Fibroblast of skin of left quadriceps (primary cell): Measurements from ENCODE around the gene NBEAL1.
"Not testable (repeated sequence)": the region's sequence is repeated elsewhere in the genome, so short reads cannot be mapped to it uniquely, and the experiment has no call there.

ENCODE experiments used
- DNase-seq, 2 experiments: peaks; one replicate each; pipeline ENCODE4 v3.0.0-alpha.2; 2013; ENCODE audit warnings: low read depth in 2 of 2

The NBEAL1 gene

GRCh38 chr2:203112342-203112741, 97.7 kb downstream of the NBEAL1 start:
- DNase-seq: no peak

DNA sequence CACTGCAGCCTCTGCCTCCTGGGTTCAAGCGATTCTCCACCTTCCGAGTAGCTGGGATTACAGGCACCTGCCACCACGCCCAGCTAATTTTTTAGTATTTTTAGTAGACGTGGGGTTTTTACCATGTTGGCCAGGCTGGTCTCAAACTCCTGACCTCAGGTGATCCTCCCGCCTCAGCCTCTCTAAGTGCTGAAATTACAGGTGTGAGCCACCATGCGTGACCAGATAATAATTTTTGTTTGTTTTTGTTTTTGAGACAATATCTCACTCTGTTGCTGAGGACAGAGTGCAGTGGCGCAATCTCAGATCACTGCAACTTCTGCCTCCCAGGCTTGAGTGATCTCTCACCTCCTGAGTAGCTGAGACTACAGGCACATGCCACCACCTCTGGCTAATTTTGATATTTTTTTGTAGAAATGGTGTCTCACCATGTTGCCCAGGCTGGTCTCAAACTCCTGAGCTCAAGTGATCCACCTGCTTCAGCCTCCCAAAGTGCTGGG, 100.6 kb downstream of the NBEAL1 start:
- not testable (repeated sequence) for DNase-seq

GRCh38 chr2:203122317-203122986, 107.8 kb downstream of the NBEAL1 start:
- DNase-seq: no peak

- DNase-seq: peak; percentile 30 to 37
These were observed 112.3 kb downstream of the NBEAL1 start for GRCh38 chr2:203126996-203127395.

DNA sequence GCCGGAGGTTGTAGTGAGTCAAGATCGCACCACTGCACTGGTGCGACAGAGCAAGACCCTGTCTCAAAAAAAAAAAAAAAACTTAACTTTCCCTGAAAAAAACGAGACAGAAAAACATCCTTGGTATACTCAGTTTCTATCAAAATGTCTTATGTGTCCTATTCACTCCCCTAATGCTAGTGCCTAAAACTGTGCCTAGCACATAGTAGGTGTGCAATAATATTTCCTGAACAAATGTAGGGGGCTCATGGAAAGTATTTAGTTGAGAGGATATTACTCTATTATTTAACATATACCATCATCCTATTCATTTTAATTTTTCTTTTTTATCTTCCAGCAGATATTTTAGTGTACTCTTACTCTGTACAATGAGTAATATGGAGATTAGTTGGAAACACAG, 120.4 kb downstream of the NBEAL1 start:
- no peak for DNase-seq

DNA sequence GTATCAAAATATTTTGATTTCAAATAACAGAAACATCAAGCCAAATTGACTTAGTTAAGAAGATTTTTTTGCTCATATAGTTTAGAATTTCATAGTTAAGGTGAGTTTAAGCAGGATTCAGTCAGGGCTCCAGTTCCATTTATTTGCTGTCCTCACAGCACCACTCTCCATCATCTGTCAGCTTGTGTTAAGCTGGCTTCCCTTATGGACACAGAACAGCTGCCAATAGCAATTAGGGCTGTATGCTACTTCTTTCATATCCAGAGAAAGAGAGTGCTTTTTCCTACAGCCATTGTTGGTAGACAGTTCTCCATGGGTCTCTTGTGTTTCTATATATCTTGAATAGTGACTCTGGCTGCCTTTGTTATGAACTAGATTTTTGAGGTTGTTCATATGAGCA, 128.7 kb downstream of the NBEAL1 start:
- no peak for DNase-seq

- no peak for DNase-seq
These were observed 134.5 kb downstream of the NBEAL1 start for GRCh38 chr2:203149194-203149593.

DNA sequence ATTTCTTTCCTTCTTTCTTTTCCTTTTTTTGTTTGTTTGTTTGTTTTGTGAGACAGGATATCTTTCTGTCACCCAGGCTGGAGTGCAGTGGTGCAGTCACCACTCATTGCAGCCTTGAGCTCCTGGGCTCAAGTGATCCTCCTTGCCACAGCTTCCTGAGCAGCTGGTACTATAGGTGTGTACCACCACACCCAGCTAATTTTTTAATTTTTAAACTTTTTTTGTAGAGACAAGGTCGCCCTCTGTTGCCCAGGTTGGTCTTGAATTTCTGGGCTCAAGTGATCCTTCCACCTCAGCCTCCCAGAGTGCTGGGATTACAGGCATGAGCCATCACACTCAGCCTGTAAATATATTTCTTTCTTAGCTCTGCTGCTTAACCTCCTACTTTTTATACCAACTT, 140.7 kb downstream of the NBEAL1 start:
- no peak for DNase-seq

GRCh38 chr2:203162722-203163121, 148.0 kb downstream of the NBEAL1 start:
- DNase-seq: not testable (repeated sequence)

- DNase-seq: no peak
These were observed 149.7 kb downstream of the NBEAL1 start for GRCh38 chr2:203164311-203164935.

- no peak for DNase-seq
These were observed 153.1 kb downstream of the NBEAL1 start for GRCh38 chr2:203167751-203168150.

- no peak for DNase-seq
These were observed 155.8 kb downstream of the NBEAL1 start for GRCh38 chr2:203170502-203170901.

DNA sequence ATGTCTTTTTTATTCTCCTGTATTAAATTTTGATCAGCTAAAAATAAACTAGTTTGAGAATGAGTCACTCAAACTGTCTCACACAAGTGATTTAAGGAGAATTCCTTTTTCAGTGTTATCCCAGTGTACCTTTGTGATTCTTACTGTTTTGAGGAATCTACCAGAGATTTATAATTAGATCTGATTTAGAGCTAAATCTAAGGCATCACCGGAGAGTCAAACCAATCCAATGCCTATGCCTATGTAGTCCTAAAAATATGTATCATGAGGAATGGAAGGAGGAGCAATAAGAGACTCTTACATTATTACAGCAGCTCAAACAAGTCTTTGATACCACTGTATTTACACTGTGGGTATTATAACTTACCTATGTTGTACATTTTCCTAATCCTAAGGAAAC, 160.7 kb downstream of the NBEAL1 start:
- DNase-seq: no peak

DNA sequence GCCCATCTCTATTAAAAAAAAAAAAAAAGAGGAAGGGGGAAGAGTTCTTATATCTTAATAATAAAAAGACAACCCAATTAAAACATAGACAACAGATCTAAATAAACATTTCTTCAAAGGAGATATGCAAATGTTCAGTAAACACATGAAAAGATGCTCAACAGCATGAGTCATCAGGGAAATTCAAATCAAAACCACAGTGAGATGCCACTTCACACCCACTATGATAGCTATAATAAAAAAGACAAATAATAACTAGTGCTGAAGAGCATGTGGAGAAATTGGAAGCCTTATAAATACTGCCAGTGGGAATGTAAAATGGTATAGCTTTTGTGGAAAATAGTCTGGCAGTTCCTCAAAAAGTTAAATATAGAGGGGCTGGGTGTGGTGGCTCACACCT, 162.7 kb downstream of the NBEAL1 start:
- DNase-seq: no peak

DNA sequence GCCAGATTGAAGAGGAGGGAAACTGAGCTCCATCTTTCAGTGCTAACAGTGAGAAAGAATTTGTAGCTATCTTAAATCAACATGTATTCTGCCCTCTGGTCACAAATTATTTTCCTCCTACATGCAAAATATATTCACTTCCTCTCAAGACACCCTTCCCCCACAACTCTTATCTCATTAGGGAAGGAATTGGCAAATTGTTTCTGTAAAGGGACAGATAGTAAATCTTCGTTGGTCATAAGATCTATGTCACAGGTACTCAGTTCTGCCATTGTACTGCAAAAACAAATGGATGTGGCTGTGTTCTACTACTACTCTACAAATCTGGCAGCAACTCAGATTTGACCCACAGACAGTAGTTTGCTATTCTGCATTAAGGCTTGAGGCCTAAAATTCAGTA, 171.2 kb downstream of the NBEAL1 start:
- no peak for DNase-seq

DNA sequence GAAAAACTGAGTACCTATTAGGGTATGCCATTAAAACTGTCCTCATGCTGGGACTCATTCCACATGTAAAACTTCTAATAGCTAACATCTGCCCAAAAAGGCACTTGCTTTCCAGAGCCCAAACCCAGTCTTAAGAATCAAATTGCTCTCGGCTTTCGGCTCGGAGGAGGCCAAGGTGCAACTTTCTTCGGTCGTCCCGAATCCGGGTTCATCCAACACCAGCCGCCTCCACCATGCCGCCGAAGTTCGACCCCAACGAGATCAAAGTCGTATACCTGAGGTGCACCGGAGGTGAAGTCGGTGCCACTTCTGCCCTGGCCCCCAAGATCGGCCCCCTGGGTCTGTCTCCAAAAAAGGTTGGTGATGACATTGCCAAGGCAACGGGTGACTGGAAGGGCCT, 175.9 kb downstream of the NBEAL1 start:
- DNase-seq: not testable (repeated sequence)

- DNase-seq: not testable (repeated sequence)
These were observed 176.4 kb downstream of the NBEAL1 start for GRCh38 chr2:203191026-203191425.

DNA sequence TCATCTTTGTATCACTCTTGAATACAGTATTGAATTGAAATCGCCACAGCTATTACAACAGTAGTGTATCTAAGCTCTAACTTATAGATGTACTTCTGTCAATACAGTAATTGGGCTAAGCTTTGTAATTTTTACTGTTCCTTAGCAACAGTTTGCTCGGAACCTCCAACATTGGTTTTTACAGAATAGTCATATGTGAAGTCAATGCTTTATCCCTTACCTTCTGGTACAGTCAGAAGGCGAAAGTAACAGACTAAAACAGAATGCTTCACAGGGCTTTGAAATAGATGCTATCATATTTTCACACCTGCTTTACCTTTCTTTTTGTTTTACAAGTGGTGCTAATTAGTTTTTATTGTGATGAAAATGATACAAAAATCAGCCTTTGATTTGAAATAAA, 177.3 kb downstream of the NBEAL1 start:
- no peak for DNase-seq

DNA sequence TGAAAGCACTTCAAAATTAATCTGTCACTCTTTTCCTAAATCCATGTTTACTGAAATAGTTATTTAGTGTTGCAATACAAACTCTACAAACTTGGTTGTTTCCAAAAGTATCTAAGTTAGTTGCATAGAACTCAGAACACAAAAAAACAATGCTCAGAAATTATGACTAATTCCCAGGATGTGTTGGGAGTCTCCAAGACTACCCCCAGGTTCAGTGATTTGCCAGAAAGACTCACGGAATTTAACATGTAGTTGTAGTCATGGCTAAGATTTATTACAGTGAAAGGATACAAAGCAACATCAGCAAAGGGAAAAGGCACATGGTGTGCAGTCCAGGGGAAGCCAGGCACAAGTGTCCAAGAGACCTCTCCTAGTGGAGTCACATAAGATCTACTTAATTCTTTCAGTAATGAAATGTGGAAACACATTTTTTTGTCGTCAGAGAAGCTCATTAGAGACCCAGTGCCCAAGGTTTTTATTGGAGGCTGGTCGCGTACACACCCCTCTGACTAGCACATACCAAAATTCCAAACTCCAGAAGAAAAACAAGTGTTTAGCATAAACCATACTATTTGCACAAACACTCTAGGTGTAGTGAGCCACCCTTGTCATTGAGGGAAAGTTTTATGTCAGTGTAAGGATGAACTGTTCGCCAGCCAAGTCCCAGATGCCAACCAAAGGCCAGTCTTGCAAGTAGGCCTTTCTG, 180.8 kb downstream of the NBEAL1 start:
- DNase-seq: no peak

DNA sequence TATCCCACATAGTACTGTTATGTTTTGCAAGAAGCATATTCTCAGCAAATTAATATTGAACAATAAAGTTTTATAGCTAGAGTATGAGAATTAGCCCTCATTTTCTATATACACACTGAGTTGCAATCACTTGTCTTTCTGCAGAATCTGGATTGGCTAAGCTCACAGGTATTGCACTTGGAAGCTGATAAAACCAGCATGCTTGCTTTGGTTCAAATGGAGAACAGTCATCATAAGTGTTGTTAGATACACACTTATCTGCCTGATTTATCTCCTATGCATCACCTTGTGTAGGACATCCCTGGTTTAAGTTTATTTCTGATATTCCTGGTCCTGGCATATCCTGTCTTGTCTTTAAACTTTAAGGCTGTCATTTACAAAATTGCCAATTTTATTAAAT, 186.2 kb downstream of the NBEAL1 start:
- no peak for DNase-seq

DNA sequence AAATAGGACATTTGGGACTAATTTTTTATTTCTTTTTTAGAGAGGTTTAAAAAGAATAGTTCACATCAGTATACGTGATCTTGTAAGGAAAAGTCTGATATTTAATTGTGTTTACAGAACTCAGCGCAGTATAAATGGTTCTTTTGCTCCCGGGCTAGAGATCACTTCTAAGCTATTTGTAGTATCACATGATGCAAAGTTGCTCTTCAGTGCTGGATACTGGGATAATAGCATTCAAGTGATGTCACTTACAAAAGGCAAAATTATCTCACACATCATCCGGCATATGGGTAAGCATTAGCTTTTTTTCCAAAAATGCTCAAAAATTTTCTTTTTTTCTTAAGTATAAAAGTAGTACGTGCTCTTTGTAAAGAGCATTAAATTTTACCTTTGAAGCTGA, 186.8 kb downstream of the NBEAL1 start:
- DNase-seq: no peak

DNA sequence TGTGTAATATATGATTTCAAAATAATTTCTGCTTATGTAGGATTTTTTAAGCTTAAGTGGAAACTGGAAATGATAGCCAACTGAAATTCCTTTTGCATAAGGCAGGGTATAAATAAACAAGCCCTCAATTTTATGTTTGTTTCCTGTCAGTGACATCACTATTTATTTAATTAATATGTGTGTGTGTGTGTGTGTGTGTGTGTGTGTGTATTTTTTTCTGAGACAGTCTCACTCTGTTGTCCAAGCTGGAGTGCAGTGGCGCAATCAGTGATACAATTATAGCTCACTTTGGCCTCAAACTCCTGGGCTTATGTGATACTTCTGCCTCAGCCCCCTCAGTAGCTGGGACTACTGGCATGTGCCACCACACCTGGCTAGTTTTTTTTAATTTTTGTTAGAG, 194.9 kb downstream of the NBEAL1 start:
- no peak for DNase-seq
